ENCODE measurements around the gene PSMA6. TPM values are rescaled to one million over a fixed set of nuclear protein-coding genes. Genes with fewer than 3 reads are reported as not detected.

The PSMA6 gene
- total and polyA plus RNA-seq, 2 of the 13 experiments (the other 11 are each of a cell fraction or from before 2014, with no cell fraction given): 525 to 1,109 TPM

- peak; percentile 59 for TF ChIP-seq ZNF770 (CRISPR knock-in tag; IDR thresholded peaks at IDR 0.05)
- TF ChIP-seq GATAD1 (CRISPR knock-in tag; IDR thresholded peaks at IDR 0.05): peak; percentile 59; the same call in 1 of the 2 replicates
- peak; percentile 91; the same call in 1 of the 2 replicates for TF ChIP-seq FOXJ3 (CRISPR knock-in tag; IDR thresholded peaks at IDR 0.05; ENCODE audit: borderline replicate concordance)
- TF ChIP-seq, protein P1, sequence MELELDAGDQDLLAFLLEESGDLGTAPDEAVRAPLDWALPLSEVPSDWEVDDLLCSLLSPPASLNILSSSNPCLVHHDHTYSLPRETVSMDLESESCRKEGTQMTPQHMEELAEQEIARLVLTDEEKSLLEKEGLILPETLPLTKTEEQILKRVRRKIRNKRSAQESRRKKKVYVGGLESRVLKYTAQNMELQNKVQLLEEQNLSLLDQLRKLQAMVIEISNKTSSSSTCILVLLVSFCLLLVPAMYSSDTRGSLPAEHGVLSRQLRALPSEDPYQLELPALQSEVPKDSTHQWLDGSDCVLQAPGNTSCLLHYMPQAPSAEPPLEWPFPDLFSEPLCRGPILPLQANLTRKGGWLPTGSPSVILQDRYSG (CRISPR knock-in tag; IDR thresholded peaks at IDR 0.05): peak; percentile 81
- no peak for TF ChIP-seq TOPORS (CRISPR knock-in tag; IDR thresholded peaks at IDR 0.05)
- peak; percentile 91; the same call in 1 of the 2 replicates for TF ChIP-seq ZFP62 (CRISPR knock-in tag; IDR thresholded peaks at IDR 0.05)
- peak in 1 of 2 experiments; percentile 61; a peak in 2 of 4 replicates for TF ChIP-seq KLF16 (CRISPR knock-in tag; IDR thresholded peaks at IDR 0.05)
- TF ChIP-seq KMT2A (CRISPR knock-in tag; IDR thresholded peaks at IDR 0.05): 0 out of 2 replicates have a peak, but pooled peaks have one; percentile 31
- TF ChIP-seq NCOA2 (CRISPR knock-in tag; IDR thresholded peaks at IDR 0.05): peak; percentile 84
- TF ChIP-seq MIXL1 (CRISPR knock-in tag; IDR thresholded peaks at IDR 0.05): peak; percentile 95
- TF ChIP-seq NR2F1 (CRISPR knock-in tag; IDR thresholded peaks at IDR 0.05): peak; percentile 18 to 57; a peak in 1 of 4 replicates
- TF ChIP-seq, protein P2, sequence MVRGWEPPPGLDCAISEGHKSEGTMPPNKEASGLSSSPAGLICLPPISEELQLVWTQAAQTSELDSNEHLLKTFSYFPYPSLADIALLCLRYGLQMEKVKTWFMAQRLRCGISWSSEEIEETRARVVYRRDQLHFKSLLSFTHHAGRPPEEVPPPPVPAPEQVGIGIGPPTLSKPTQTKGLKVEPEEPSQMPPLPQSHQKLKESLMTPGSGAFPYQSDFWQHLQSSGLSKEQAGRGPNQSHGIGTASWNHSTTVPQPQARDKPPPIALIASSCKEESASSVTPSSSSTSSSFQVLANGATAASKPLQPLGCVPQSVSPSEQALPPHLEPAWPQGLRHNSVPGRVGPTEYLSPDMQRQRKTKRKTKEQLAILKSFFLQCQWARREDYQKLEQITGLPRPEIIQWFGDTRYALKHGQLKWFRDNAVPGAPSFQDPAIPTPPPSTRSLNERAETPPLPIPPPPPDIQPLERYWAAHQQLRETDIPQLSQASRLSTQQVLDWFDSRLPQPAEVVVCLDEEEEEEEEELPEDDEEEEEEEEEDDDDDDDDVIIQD (CRISPR knock-in tag; IDR thresholded peaks at IDR 0.05; ENCODE audit: low read depth): peak; percentile 70
- TF ChIP-seq ZNF574 (CRISPR knock-in tag; IDR thresholded peaks at IDR 0.05): peak; percentile 96
- TF ChIP-seq ATF7-NPFF (CRISPR knock-in tag; IDR thresholded peaks at IDR 0.05; ENCODE audit: low read depth): no peak
- TF ChIP-seq, protein P3, sequence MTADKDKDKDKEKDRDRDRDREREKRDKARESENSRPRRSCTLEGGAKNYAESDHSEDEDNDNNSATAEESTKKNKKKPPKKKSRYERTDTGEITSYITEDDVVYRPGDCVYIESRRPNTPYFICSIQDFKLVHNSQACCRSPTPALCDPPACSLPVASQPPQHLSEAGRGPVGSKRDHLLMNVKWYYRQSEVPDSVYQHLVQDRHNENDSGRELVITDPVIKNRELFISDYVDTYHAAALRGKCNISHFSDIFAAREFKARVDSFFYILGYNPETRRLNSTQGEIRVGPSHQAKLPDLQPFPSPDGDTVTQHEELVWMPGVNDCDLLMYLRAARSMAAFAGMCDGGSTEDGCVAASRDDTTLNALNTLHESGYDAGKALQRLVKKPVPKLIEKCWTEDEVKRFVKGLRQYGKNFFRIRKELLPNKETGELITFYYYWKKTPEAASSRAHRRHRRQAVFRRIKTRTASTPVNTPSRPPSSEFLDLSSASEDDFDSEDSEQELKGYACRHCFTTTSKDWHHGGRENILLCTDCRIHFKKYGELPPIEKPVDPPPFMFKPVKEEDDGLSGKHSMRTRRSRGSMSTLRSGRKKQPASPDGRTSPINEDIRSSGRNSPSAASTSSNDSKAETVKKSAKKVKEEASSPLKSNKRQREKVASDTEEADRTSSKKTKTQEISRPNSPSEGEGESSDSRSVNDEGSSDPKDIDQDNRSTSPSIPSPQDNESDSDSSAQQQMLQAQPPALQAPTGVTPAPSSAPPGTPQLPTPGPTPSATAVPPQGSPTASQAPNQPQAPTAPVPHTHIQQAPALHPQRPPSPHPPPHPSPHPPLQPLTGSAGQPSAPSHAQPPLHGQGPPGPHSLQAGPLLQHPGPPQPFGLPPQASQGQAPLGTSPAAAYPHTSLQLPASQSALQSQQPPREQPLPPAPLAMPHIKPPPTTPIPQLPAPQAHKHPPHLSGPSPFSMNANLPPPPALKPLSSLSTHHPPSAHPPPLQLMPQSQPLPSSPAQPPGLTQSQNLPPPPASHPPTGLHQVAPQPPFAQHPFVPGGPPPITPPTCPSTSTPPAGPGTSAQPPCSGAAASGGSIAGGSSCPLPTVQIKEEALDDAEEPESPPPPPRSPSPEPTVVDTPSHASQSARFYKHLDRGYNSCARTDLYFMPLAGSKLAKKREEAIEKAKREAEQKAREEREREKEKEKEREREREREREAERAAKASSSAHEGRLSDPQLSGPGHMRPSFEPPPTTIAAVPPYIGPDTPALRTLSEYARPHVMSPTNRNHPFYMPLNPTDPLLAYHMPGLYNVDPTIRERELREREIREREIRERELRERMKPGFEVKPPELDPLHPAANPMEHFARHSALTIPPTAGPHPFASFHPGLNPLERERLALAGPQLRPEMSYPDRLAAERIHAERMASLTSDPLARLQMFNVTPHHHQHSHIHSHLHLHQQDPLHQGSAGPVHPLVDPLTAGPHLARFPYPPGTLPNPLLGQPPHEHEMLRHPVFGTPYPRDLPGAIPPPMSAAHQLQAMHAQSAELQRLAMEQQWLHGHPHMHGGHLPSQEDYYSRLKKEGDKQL (CRISPR knock-in tag; IDR thresholded peaks at IDR 0.05; ENCODE audit: low read depth): peak; percentile 78
Measured at GRCh38 chr14:35355981-35356841, 64.0 kb downstream of the PSMA6 start (continued).
